A673 (cell line): Measurements from ENCODE around the gene DET1. TPM values are rescaled to one million over a fixed set of nuclear protein-coding genes. Genes with fewer than 3 reads are reported as not detected.

Experiments used
- BruUV-seq: library from RNA; stranded (reverse); fragments of 400-500 nt; replicated peaks from 2 replicates; lab custom pipeline; 2021; lab: Mats Ljungman, UMichigan
- CTCF ChIA-PET: fragments of 300-600 bp; sonication (Branson Sonifier 250); formaldehyde crosslinking; loops from one replicate; lab custom pipeline; 2022; ENCODE audit warnings: antibody characterized with exemption; lab: Charles Lee
- POLR2A ChIA-PET: fragments of 300-600 bp; sonication (Branson Sonifier 250); formaldehyde crosslinking; loops from one replicate; lab custom pipeline; 2022; ENCODE audit warnings: antibody characterized with exemption; ENCODE audit not compliant: low non-redundant PET; lab: Charles Lee
- DNase-seq: peaks from one replicate; pipeline ENCODE4 v3.0.0-alpha.2; 2015; ENCODE audit warnings: low spot score
- H3K27ac ChIP-seq: fragments of 200-600 bp; sonication (generic); 2 replicates; pipeline ENCODE4 v1.5.1; 2016; ENCODE audit warnings: mixed run types, low read depth, mild to moderate bottlenecking, mixed read lengths, antibody characterized with exemption, low read length; ENCODE audit not compliant: poor library complexity, severe bottlenecking
- H3K27me3 ChIP-seq: fragments of 200-600 bp; sonication (generic); replicated peaks from 2 replicates; pipeline ENCODE4 v1.6.1; 2017; ENCODE audit warnings: mixed run types, low read depth, mild to moderate bottlenecking, mixed read lengths, antibody characterized with exemption, low read length; ENCODE audit not compliant: insufficient read depth, poor library complexity
- H3K36me3 ChIP-seq: fragments of 200-600 bp; sonication (generic); 2 replicates; pipeline ENCODE4 v1.6.1; 2016; ENCODE audit warnings: mixed run types, mild to moderate bottlenecking, mixed read lengths, antibody characterized with exemption, low read length; ENCODE audit not compliant: insufficient read depth, poor library complexity, severe bottlenecking
- H3K4me1 ChIP-seq: fragments of 200-600 bp; sonication (generic); 2 replicates; pipeline ENCODE4 v1.6.1; 2017; ENCODE audit warnings: mixed run types, mild to moderate bottlenecking, mixed read lengths, antibody characterized with exemption, low read length; ENCODE audit not compliant: insufficient read depth, poor library complexity, severe bottlenecking
- H3K4me3 ChIP-seq: fragments of 200-600 bp; sonication (generic); 2 replicates; pipeline ENCODE4 v1.5.1; 2016; ENCODE audit warnings: low read depth, mixed run types, mild to moderate bottlenecking, mixed read lengths, low read length; ENCODE audit not compliant: poor library complexity, severe bottlenecking
- H3K9me3 ChIP-seq: fragments of 200-600 bp; sonication (generic); 2 replicates; pipeline ENCODE4 v1.6.1; 2016; ENCODE audit warnings: mixed run types, low read depth, mild to moderate bottlenecking, mixed read lengths, antibody characterized with exemption, low read length; ENCODE audit not compliant: poor library complexity, severe bottlenecking
- CTCF ChIP-seq: fragments of 300-800, 200-600 bp; sonication (generic); conservative IDR thresholded peaks from 2 replicates; pipeline ENCODE4 v1.5.1; 2017; ENCODE audit warnings: low read depth, mild to moderate bottlenecking, antibody characterized with exemption, low read length, moderate library complexity, mixed read lengths
- EZH2 ChIP-seq: fragments of 200-600 bp; sonication (generic); IDR thresholded peaks from 2 replicates; pipeline ENCODE4 v1.6.1; 2017; ENCODE audit warnings: borderline replicate concordance, low read depth, mild to moderate bottlenecking, mixed read lengths, antibody characterized with exemption, low read length; ENCODE audit not compliant: poor library complexity, severe bottlenecking
- intact Hi-C: fragments of 100-400 bp; cut with micrococcal nuclease; formaldehyde crosslinking; loops from one replicate; pipeline ENCODE4 v1.10.0; 2022; ENCODE audit not compliant: unreplicated experiment
- total RNA-seq: library from RNA; stranded (reverse); gene quantifications from 2 replicates; pipeline ENCODE4 v1.2.3, GENCODE V29; 2021

DET1 gene
- total RNA-seq, 1 experiment from 2014 or later, result 7.7 TPM

GRCh38 chr15:88586401-88587162, 40.1 kb upstream of the DET1 start:
- no TSS peak for BruUV-seq
- Histone ChIP-seq H3K9me3 (no peaks in the 10 kb centered on the region), H3K4me1 (no peaks in the 10 kb centered on the region), H3K4me3 (no peak overlapping the region), H3K27me3 (peaks cover 31% of the 10 kb centered on the region), H3K27ac (no peak overlapping the region), H3K36me3 (no peaks in the 10 kb centered on the region)
- POLR2A ChIA-PET, result no interaction called here
- CTCF ChIA-PET, result no interaction called here
- TF ChIP-seq CTCF (no peak), EZH2 (no peak)
- no peak for DNase-seq
- intact Hi-C loops, result no loop called here

GRCh38 chr15:88580532-88580931, 34.1 kb upstream of the DET1 start:
- intact Hi-C loops, result no loop called here
- TF ChIP-seq CTCF, result no peak
- TF ChIP-seq EZH2, result no peak

GRCh38 chr15:88579322-88579721, 32.8 kb upstream of the DET1 start:
- CTCF ChIA-PET, result no interaction called here
- intact Hi-C loops, result no loop called here
- POLR2A ChIA-PET, result no interaction called here
- Histone ChIP-seq H3K4me3 (no peak overlapping the region), H3K27me3 (peaks cover 7% of the 10 kb centered on the region), H3K27ac (no peak overlapping the region), H3K9me3 (no peaks in the 10 kb centered on the region), H3K36me3 (no peaks in the 10 kb centered on the region), H3K4me1 (no peaks in the 10 kb centered on the region)
- no peak for DNase-seq
- BruUV-seq, result no TSS peak
- TF ChIP-seq CTCF (no peak), EZH2 (no peak)

More at GRCh38 chr15:88580532-88580931, 34.1 kb upstream of the DET1 start:
- H3K4me1 ChIP-seq, result no peaks in the 10 kb centered on the region
- DNase-seq, result no peak
- CTCF ChIA-PET, result no interaction called here
- peaks cover 11% of the 10 kb centered on the region for H3K27me3 ChIP-seq
- BruUV-seq, result no TSS peak
- no peak overlapping the region for H3K4me3 ChIP-seq
- H3K27ac ChIP-seq, result no peak overlapping the region
- H3K36me3 ChIP-seq, result no peaks in the 10 kb centered on the region
- H3K9me3 ChIP-seq, result no peaks in the 10 kb centered on the region
- POLR2A ChIA-PET, result no interaction called here
